ENCODE results near the gene TMEM138.

Gene TMEM138

GRCh38 chr11:61361741-61362541 lies at the start of gene TMEM138, which contains the start of gene CYB561A3:
TMEM138 (plus strand) TSS chr11:61362374; CDS start chr11:61364391, 2,017 bp downstream.
CYB561A3 (minus strand) TSS chr11:61361882; CDS start chr11:61356713, 5,169 bp downstream.
- peak; percentile 79 for DNase-seq (ENCODE audit: low read depth)

- DNase-seq (ENCODE audit: low read depth): no peak
Observed at GRCh38 chr11:61315260-61315659, 46.9 kb upstream of the TMEM138 start.

GRCh38 chr11:61325649-61326414 lies 36.3 kb upstream of the TMEM138 start:
- DNase-seq (ENCODE audit: low read depth): no peak

- DNase-seq (ENCODE audit: low read depth): no peak
Observed at GRCh38 chr11:61327669-61328071, 34.5 kb upstream of the TMEM138 start.

- DNase-seq (ENCODE audit: low read depth): no peak
Observed at GRCh38 chr11:61328351-61328750, 33.8 kb upstream of the TMEM138 start.

GRCh38 chr11:61329871-61330270 lies 32.3 kb upstream of the TMEM138 start:
- DNase-seq (ENCODE audit: low read depth): no peak

- no peak for DNase-seq (ENCODE audit: low read depth)
Observed at GRCh38 chr11:61331651-61332050, 30.5 kb upstream of the TMEM138 start.

- no peak for DNase-seq (ENCODE audit: low read depth)
Observed at GRCh38 chr11:61332281-61332796, 29.8 kb upstream of the TMEM138 start.

GRCh38 chr11:61332797-61333549 lies 29.2 kb upstream of the TMEM138 start, which contains the start of the genes DDB1 and TKFC:
DDB1 (minus strand) TSS chr11:61333105; CDS start chr11:61332968, 137 bp downstream.
TKFC (plus strand) TSS chr11:61333228; CDS start chr11:61334729, 1,501 bp downstream.
- DNase-seq (ENCODE audit: low read depth): peak; percentile 96

- DNase-seq (ENCODE audit: low read depth): peak; percentile 2
Observed at GRCh38 chr11:61333550-61334433, 28.4 kb upstream of the TMEM138 start.

GRCh38 chr11:61334434-61335354 lies 27.5 kb upstream of the TMEM138 start:
- DNase-seq (ENCODE audit: low read depth): no peak

- no peak for DNase-seq (ENCODE audit: low read depth)
Observed at GRCh38 chr11:61335355-61335710, 26.8 kb upstream of the TMEM138 start.

GRCh38 chr11:61336171-61336935 lies 25.8 kb upstream of the TMEM138 start:
- peak; percentile 70 for DNase-seq (ENCODE audit: low read depth)

- DNase-seq (ENCODE audit: low read depth): no peak
Observed at GRCh38 chr11:61337706-61338470, 24.3 kb upstream of the TMEM138 start.

- no peak for DNase-seq (ENCODE audit: low read depth)
Observed at GRCh38 chr11:61338783-61339489, 23.2 kb upstream of the TMEM138 start.

GRCh38 chr11:61339490-61339878 lies 22.7 kb upstream of the TMEM138 start:
- no peak for DNase-seq (ENCODE audit: low read depth)

GRCh38 chr11:61340979-61341378 lies 21.2 kb upstream of the TMEM138 start:
- DNase-seq (ENCODE audit: low read depth): no peak

GRCh38 chr11:61341706-61342105 lies 20.5 kb upstream of the TMEM138 start:
- no peak for DNase-seq (ENCODE audit: low read depth)

Data from stimulated activated CD4-positive, alpha-beta T cell treated with anti-CD3 and anti-CD28 coated beads, Interleukin-2, amount 100 ng/mL, for 4 hours (primary cell).